DOHH2 (cell line): ENCODE data around the gene ERC2.

ENCODE experiments used
- CTCF ChIP-seq: fragments of 200-600 bp; sonication (generic); IDR thresholded peaks from one replicate; pipeline ENCODE4 v1.5.1; 2014; ENCODE audit warnings: antibody characterized with exemption, mild to moderate bottlenecking, low read depth, low read length; ENCODE audit not compliant: poor library complexity, severe bottlenecking
- EZH2phosphoT487 ChIP-seq: fragments of 200-600 bp; sonication (generic); IDR thresholded peaks from 2 replicates; pipeline ENCODE4 v1.6.1; 2017; ENCODE audit warnings: borderline replicate concordance, mild to moderate bottlenecking, antibody characterized with exemption, low read length, moderate library complexity, mixed read lengths

- TF ChIP-seq CTCF (no peak), EZH2phosphoT487 (no peak)
These were observed 335.5 kb downstream of the ERC2 start for GRCh38 chr3:56132762-56133161.
